SIG-M5 (cell line): Measurements from ENCODE around the gene AAGAB.

Experiments
- DNase-seq: peaks from one replicate; lab custom pipeline; 2025; lab: John Stamatoyannopoulos, UW

AAGAB gene

GRCh38 chr15:67187351-67187854 lies 67.1 kb downstream of the AAGAB start:
- no peak for DNase-seq

GRCh38 chr15:67186688-67187087 lies 67.8 kb downstream of the AAGAB start:
- no peak for DNase-seq

GRCh38 chr15:67186226-67186649 lies 68.2 kb downstream of the AAGAB start:
- no peak for DNase-seq

GRCh38 chr15:67185621-67186225 lies 68.7 kb downstream of the AAGAB start:
- DNase-seq: no peak

- DNase-seq: no peak
Observed at GRCh38 chr15:67185051-67185450, 69.4 kb downstream of the AAGAB start.

GRCh38 chr15:67184208-67184925 lies 70.1 kb downstream of the AAGAB start:
- DNase-seq: no peak

GRCh38 chr15:67183443-67184169 lies 70.9 kb downstream of the AAGAB start:
- DNase-seq: no peak

- DNase-seq: no peak
Observed at GRCh38 chr15:67181221-67181639, 73.2 kb downstream of the AAGAB start.

- no peak for DNase-seq
Observed at GRCh38 chr15:67180514-67181191, 73.8 kb downstream of the AAGAB start.

- DNase-seq: no peak
Observed at GRCh38 chr15:67180035-67180434, 74.4 kb downstream of the AAGAB start.

GRCh38 chr15:67179411-67179995 lies 75.0 kb downstream of the AAGAB start:
- no peak for DNase-seq

- no peak for DNase-seq
Observed at GRCh38 chr15:67178569-67179210, 75.8 kb downstream of the AAGAB start.

- no peak for DNase-seq
Observed at GRCh38 chr15:67177752-67178151, 76.7 kb downstream of the AAGAB start.

- DNase-seq: no peak
Observed at GRCh38 chr15:67176195-67176971, 78.1 kb downstream of the AAGAB start.

- peak; percentile 20 for DNase-seq
Observed at GRCh38 chr15:67175643-67176071, 78.8 kb downstream of the AAGAB start.

GRCh38 chr15:67174864-67175573 lies 79.4 kb downstream of the AAGAB start:
- no peak for DNase-seq

- no peak for DNase-seq
Observed at GRCh38 chr15:67174446-67174845, 80.0 kb downstream of the AAGAB start.

- DNase-seq: no peak
Observed at GRCh38 chr15:67173786-67174185, 80.7 kb downstream of the AAGAB start.

GRCh38 chr15:67173005-67173404 lies 81.5 kb downstream of the AAGAB start:
- no peak for DNase-seq

- no peak for DNase-seq
Observed at GRCh38 chr15:67172172-67172571, 82.3 kb downstream of the AAGAB start.
